Liver (tissue), 9 donors: ENCODE measurements around the gene IFNG. TPM values are rescaled to one million over a fixed set of nuclear protein-coding genes. Genes with fewer than 3 reads are reported as not detected.
"Not testable (repeated sequence)": the region's sequence is repeated elsewhere in the genome, so short reads cannot be mapped to it uniquely, and the experiment has no call there.

Source experiments
- DNase-seq: peaks from one replicate; pipeline ENCODE4 v3.0.0-alpha.2; 2017; ENCODE audit warnings: low spot score
- H3K27ac ChIP-seq, 2 donors: one replicate each; pipeline ENCODE4 v1.7.0; 2013; ENCODE audit warnings: inconsistent platforms in 2 of 2, low read length in 2 of 2, control low read depth in 1 of 2, low read depth in 1 of 2, mild to moderate bottlenecking in 1 of 2
- H3K27me3 ChIP-seq, 4 donors: one replicate each; pipeline versions ENCODE4 v1.6.1 to v1.7.0; 2013; ENCODE audit warnings: low read length in 3 of 4, inconsistent platforms in 1 of 4, mild to moderate bottlenecking in 1 of 4, moderate library complexity in 1 of 4; ENCODE audit not compliant: control insufficient read depth in 4 of 4, insufficient read depth in 4 of 4
- H3K36me3 ChIP-seq, 4 donors: one replicate each; pipeline versions ENCODE4 v1.6.1 to v1.7.0; 2013; ENCODE audit warnings: low read length in 3 of 4, mild to moderate bottlenecking in 3 of 4, low read depth in 1 of 4, moderate library complexity in 1 of 4; ENCODE audit not compliant: control insufficient read depth in 4 of 4, insufficient read depth in 3 of 4
- H3K4me1 ChIP-seq, 4 donors: one replicate each; pipeline versions ENCODE4 v1.6.1 to v1.7.0; 2013; ENCODE audit warnings: low read length in 3 of 4, mild to moderate bottlenecking in 3 of 4, moderate library complexity in 1 of 4; ENCODE audit not compliant: control insufficient read depth in 4 of 4, insufficient read depth in 4 of 4
- H3K4me3 ChIP-seq, 3 donors: one replicate each; pipeline versions ENCODE4 v1.6.1 to v1.7.0; 2013; ENCODE audit warnings: low read length in 3 of 3, control low read depth in 1 of 3, low read depth in 1 of 3, mild to moderate bottlenecking in 1 of 3
- H3K9ac ChIP-seq, 2 donors: one replicate each; pipeline ENCODE4 v1.7.0; 2013; ENCODE audit warnings: low read length in 2 of 2, mild to moderate bottlenecking in 2 of 2, moderate library complexity in 2 of 2, control low read depth in 1 of 2, low read depth in 1 of 2
- H3K9me3 ChIP-seq, 4 donors: one replicate each; pipeline versions ENCODE4 v1.6.1 to v1.7.0; 2013; ENCODE audit warnings: low read length in 3 of 4; ENCODE audit not compliant: control insufficient read depth in 4 of 4
- CTCF ChIP-seq: fragments of 150-350 bp; IDR thresholded peaks from 2 replicates; pipeline ENCODE4 v1.5.1; 2017; ENCODE audit warnings: improper control_type of control experiment, low read depth, low read length; ENCODE audit not compliant: missing input control
- EGR1 ChIP-seq, 2 donors: IDR thresholded peaks; 2 replicates each; pipeline ENCODE4 v1.6.1; 2016 to 2018; ENCODE audit warnings: antibody characterized with exemption in 2 of 2, low read depth in 2 of 2
- FOXA1 ChIP-seq: IDR thresholded peaks from 2 replicates; pipeline ENCODE4 v1.6.1; 2016; ENCODE audit warnings: antibody characterized with exemption
- GABPA ChIP-seq, 2 donors: IDR thresholded peaks in 1 of 2; conservative IDR thresholded peaks in 1 of 2; 2 replicates each; pipeline ENCODE4 v1.6.1; 2016; ENCODE audit warnings: antibody characterized with exemption in 2 of 2, mild to moderate bottlenecking in 1 of 2, moderate library complexity in 1 of 2
- HNF4A ChIP-seq, 2 donors: conservative IDR thresholded peaks; 2 replicates each; pipeline ENCODE4 v1.6.1; 2016; ENCODE audit warnings: antibody characterized with exemption in 2 of 2, mild to moderate bottlenecking in 2 of 2
- HNF4G ChIP-seq: IDR thresholded peaks from 2 replicates; pipeline ENCODE4 v1.6.1; 2016; ENCODE audit warnings: antibody characterized with exemption
- JUND ChIP-seq, 2 donors: IDR thresholded peaks; 2 replicates each; pipeline ENCODE4 v1.6.1; 2016; ENCODE audit warnings: antibody characterized with exemption in 2 of 2
- MAX ChIP-seq: IDR thresholded peaks from 2 replicates; pipeline ENCODE4 v1.6.1; 2016; ENCODE audit warnings: antibody characterized with exemption
- NR2F2 ChIP-seq: IDR thresholded peaks from 2 replicates; pipeline ENCODE4 v1.6.1; 2016; ENCODE audit warnings: antibody characterized with exemption
- RAD21 ChIP-seq, 2 donors: IDR thresholded peaks; 2 replicates each; pipeline ENCODE4 v1.6.1; 2016; ENCODE audit warnings: antibody characterized with exemption in 2 of 2, mild to moderate bottlenecking in 2 of 2
- REST ChIP-seq: IDR thresholded peaks from 2 replicates; pipeline ENCODE4 v1.6.1; 2016; ENCODE audit warnings: antibody characterized with exemption, mild to moderate bottlenecking
- RXRA ChIP-seq, 2 donors: IDR thresholded peaks; 2 replicates each; pipeline ENCODE4 v1.6.1; 2017 to 2018; ENCODE audit warnings: antibody characterized with exemption in 2 of 2, mild to moderate bottlenecking in 1 of 2
- TAF1 ChIP-seq: conservative IDR thresholded peaks from 2 replicates; pipeline ENCODE4 v1.6.1; 2016; ENCODE audit warnings: antibody characterized with exemption, mild to moderate bottlenecking
- YY1 ChIP-seq: IDR thresholded peaks from 2 replicates; pipeline ENCODE4 v1.6.1; 2016; ENCODE audit warnings: antibody characterized with exemption, mild to moderate bottlenecking
- ZBTB33 ChIP-seq: IDR thresholded peaks from 2 replicates; pipeline ENCODE4 v1.6.1; 2016; ENCODE audit warnings: antibody characterized with exemption
- WGBS: extraction: QIAGEN DNeasy Blood & Tissue Kit; methylation state at CpG from one replicate; pipeline ENCODE4 v1.1.7; 2013; 5-methylcytosine and 5-hydroxymethylcytosine counted together
- polyA plus RNA-seq, 2 donors: library from polyadenylated mRNA; stranded (reverse) in 1 of 2; unstranded in 1 of 2; fragments of 200-250 nt in 1 of 2; fragments of >200 nt in 1 of 2; fragmentation: Nextera tagmentation in 1 of 2; extraction: Ambion mirVana in 1 of 2; gene quantifications; one replicate each; pipeline versions ENCODE4 v1.2.1 to v1.2.3, GENCODE V29; 2013 to 2015
- total RNA-seq, 2 donors: library from RNA; depleted of rRNA; stranded (reverse); fragments of >200 nt; gene quantifications; one replicate each; pipeline ENCODE4 v1.2.3, GENCODE V29; 2014
- donor health status: healthy.
- donor health status: healthy.
- donor health status: healthy.
- donor health status: healthy.
- donor health status: healthy.

The IFNG gene
- total and polyA plus RNA-seq, 4 donors = 0.08 TPM; not detected in 3

DNA sequence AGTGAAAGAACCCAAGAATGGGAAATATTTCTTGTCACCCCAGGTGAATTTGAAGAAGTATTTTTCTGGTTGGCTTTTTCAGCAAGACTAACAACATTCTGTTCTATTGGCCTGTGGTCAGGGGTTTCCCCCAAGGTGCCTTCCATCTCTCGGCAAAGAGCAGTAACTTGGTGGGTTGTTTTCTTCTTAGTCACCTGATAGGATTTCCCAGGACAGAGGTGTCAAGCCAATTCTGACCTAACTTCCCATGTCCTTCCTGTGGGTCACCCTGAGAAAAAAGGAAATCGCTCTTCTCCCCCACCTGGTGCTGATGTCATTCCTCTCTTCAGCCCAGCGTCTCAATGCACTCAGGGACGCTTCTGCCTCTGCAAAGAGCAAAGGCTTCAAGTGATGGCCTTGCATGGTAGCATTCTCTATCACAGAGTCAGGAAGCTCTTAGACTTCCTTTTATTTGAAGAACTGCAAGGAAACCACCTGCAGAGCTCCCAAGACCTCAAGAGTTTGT is 16.1 kb upstream of the IFNG start:
- DNase-seq = no peak
- H3K27ac ChIP-seq = no peak overlapping the region

GRCh38 chr12:68174761-68175160 is 15.2 kb upstream of the IFNG start:
- DNase-seq, H3K9me3 ChIP-seq, H3K9ac ChIP-seq, H3K4me1 ChIP-seq, H3K36me3 ChIP-seq, H3K27me3 ChIP-seq, H3K27ac ChIP-seq, H3K4me3 ChIP-seq: not testable (repeated sequence)
- WGBS = 86% methylated on average over 3 of the region's 3 CpGs

More for the DNA sequence above, 16.1 kb upstream of the IFNG start:
- H3K9ac ChIP-seq = no peak overlapping the region
- 55% methylated on average over 4 of the region's 4 CpGs for WGBS
- H3K9me3 ChIP-seq = peaks cover 0 to 4% (median 0%) of the 10 kb centered on the region in 4 donors
- no peaks in the 10 kb centered on the region for H3K4me1 ChIP-seq
- TF ChIP-seq GABPA (IDR thresholded peaks at IDR 0.05 in 1 of 2, conservative IDR thresholded peaks at IDR 0.05 in 1 of 2) = no peak
- no peak for TF ChIP-seq MAX
- TF ChIP-seq REST = no peak
- TF ChIP-seq RAD21 (IDR thresholded peaks at IDR 0.05) = no peak
- no peak for TF ChIP-seq HNF4G
- TF ChIP-seq HNF4A (conservative IDR thresholded peaks at IDR 0.05) = no peak
- no peak for TF ChIP-seq FOXA1
- TF ChIP-seq RXRA (IDR thresholded peaks at IDR 0.05) = no peak
- TF ChIP-seq TAF1 = no peak
- no peak for TF ChIP-seq NR2F2
- no peak overlapping the region for H3K4me3 ChIP-seq
- no peaks in the 10 kb centered on the region for H3K27me3 ChIP-seq
- H3K36me3 ChIP-seq = no peaks in the 10 kb centered on the region

DNA sequence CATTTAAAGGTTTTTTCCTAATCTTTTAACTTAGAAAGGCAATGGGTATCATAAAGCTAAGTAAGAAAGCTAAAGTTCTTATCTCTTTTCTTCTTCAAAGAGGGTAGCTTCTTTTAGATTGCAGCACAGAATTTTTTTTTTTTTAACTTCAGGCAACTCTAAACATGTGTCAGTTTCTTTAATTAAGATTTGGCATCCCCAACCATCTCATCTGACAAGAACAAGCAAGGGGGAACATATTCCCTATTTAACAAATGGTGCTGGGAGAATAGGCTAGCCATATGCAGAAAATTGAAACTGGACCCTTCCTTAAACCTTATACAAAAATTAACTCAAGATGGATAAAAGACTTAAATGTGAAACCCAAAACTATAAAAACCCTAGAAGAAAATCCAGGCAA is 14.3 kb upstream of the IFNG start:
- Histone ChIP-seq H3K27me3 (no peaks in the 10 kb centered on the region), H3K27ac (no peak overlapping the region), H3K9me3 (peaks cover 0 to 4% (median 0%) of the 10 kb centered on the region in 4 donors), H3K9ac (no peak overlapping the region), H3K4me1 (no peaks in the 10 kb centered on the region), H3K4me3 (no peak overlapping the region), H3K36me3 (no peaks in the 10 kb centered on the region)
- no peak for DNase-seq
- TF ChIP-seq EGR1 (IDR thresholded peaks at IDR 0.05; ENCODE audit: low read depth in 2 of 2) (no peak), RAD21 (IDR thresholded peaks at IDR 0.05) (no peak), HNF4G (no peak), HNF4A (conservative IDR thresholded peaks at IDR 0.05) (no peak), JUND (IDR thresholded peaks at IDR 0.05) (no peak), YY1 (no peak), NR2F2 (no peak), TAF1 (no peak), CTCF (no peak), RXRA (IDR thresholded peaks at IDR 0.05) (no peak), GABPA (IDR thresholded peaks at IDR 0.05 in 1 of 2, conservative IDR thresholded peaks at IDR 0.05 in 1 of 2) (no peak), ZBTB33 (no peak)
